HCT116 (cell line): Measurements from ENCODE around the gene RPIA. TPM values are rescaled to one million over a fixed set of nuclear protein-coding genes. Genes with fewer than 3 reads are reported as not detected.

Source experiments
- ATAC-seq: fragments of 200-7000 bp; cut with Tn5 transposase; 2 replicates; pipeline ENCODE4 v1.9.1; 2020; ENCODE audit warnings: mild to moderate bottlenecking, moderate library complexity
- BruUV-seq: library from RNA; stranded (reverse); fragments of 400-500 nt; replicated peaks from 2 replicates; lab custom pipeline; 2021; lab: Mats Ljungman, UMichigan
- CTCF ChIA-PET: fragments of 300-600 bp; sonication (Branson Sonifier 250); formaldehyde crosslinking; loops from one replicate; lab custom pipeline; 2021; ENCODE audit warnings: antibody characterized with exemption; lab: Charles Lee
- POLR2A ChIA-PET: fragments of 300-600, 350-600 bp; sonication (Branson Sonifier 250); formaldehyde crosslinking; loops from one replicate; lab custom pipeline; 2021; ENCODE audit warnings: antibody characterized with exemption; lab: Charles Lee
- RAD21 ChIA-PET, 2 experiments: fragments of 300-600 bp; sonication (Branson Sonifier 250); formaldehyde crosslinking; loops; one replicate each; lab custom pipeline; 2023; ENCODE audit warnings: low total read pairs in 2 of 2; ENCODE audit not compliant: uncharacterized antibody in 2 of 2, unreplicated experiment in 2 of 2, low non-redundant PET in 1 of 2; lab: Charles Lee
- DNase-seq: peaks from one replicate; pipeline ENCODE4 v3.0.0-alpha.2; 2010; ENCODE audit warnings: low read depth, low spot score
- H2AFZ ChIP-seq: fragments of 200-600 bp; shearing (Covaris generic), sonication (generic); 2 replicates; pipeline ENCODE4 v1.6.1; 2017; ENCODE audit warnings: low read depth, mixed run types, mixed read lengths, antibody characterized with exemption, low read length; ENCODE audit not compliant: poor library complexity, severe bottlenecking
- H3K27ac ChIP-seq: 2 replicates; pipeline ENCODE4 v1.5.1; 2012; ENCODE audit warnings: low read depth, low read length
- H3K27me3 ChIP-seq: fragments of 200-600 bp; sonication (generic); 2 replicates; pipeline ENCODE4 v1.6.1; 2016; ENCODE audit warnings: mixed run types, low read length, mixed read lengths; ENCODE audit not compliant: insufficient read depth
- H3K36me3 ChIP-seq, 2 experiments: fragments of 200-500 bp in 1 of 2; fragments of 200-600 bp in 1 of 2; sonication (Bioruptor generic) in 1 of 2; sonication (generic) in 1 of 2; 2 replicates each; pipeline versions ENCODE4 v1.5.1 to v1.6.1; 2014 to 2016; ENCODE audit warnings: low read length in 2 of 2, inconsistent platforms in 1 of 2, mixed read lengths in 1 of 2, mixed run types in 1 of 2; ENCODE audit not compliant: insufficient read depth in 2 of 2, control insufficient read depth in 1 of 2
- H3K4me1 ChIP-seq, 2 experiments: fragments of 200-600 bp in 1 of 2; sonication (generic) in 1 of 2; 2 replicates each; pipeline versions ENCODE4 v1.5.1 to v1.6.1; 2012 to 2017; ENCODE audit warnings: low read length in 2 of 2, inconsistent platforms in 1 of 2, mild to moderate bottlenecking in 1 of 2, mixed read lengths in 1 of 2, mixed run types in 1 of 2, moderate library complexity in 1 of 2; ENCODE audit not compliant: insufficient read depth in 2 of 2, control insufficient read depth in 1 of 2
- H3K4me2 ChIP-seq: fragments of 200-600 bp; sonication (generic); 2 replicates; pipeline ENCODE4 v1.6.1; 2017; ENCODE audit warnings: mixed run types, low read length, mixed read lengths
- H3K4me3 ChIP-seq, 2 experiments: fragments of 200-600 bp in 1 of 2; sonication (generic) in 1 of 2; replicated peaks in 1 of 2; 2 replicates each; pipeline ENCODE4 v1.5.1; 2011 to 2016; ENCODE audit warnings: low read length in 2 of 2, control low read depth in 1 of 2, low read depth in 1 of 2, mild to moderate bottlenecking in 1 of 2, mixed read lengths in 1 of 2, mixed run types in 1 of 2
- H3K79me2 ChIP-seq: fragments of 200-600 bp; sonication (generic); 2 replicates; pipeline ENCODE4 v1.6.1; 2017; ENCODE audit warnings: mild to moderate bottlenecking, mixed run types, low read length, moderate library complexity, mixed read lengths; ENCODE audit not compliant: insufficient read depth
- H3K9ac ChIP-seq: fragments of 200-600 bp; sonication (generic); 2 replicates; pipeline ENCODE4 v1.6.1; 2016; ENCODE audit warnings: low read length, mixed read lengths
- H3K9me2 ChIP-seq: fragments of 200-600 bp; sonication (generic), shearing (Covaris generic); 2 replicates; pipeline ENCODE4 v1.6.1; 2017; ENCODE audit warnings: mixed run types, mild to moderate bottlenecking, moderate library complexity; ENCODE audit not compliant: insufficient read depth
- H3K9me3 ChIP-seq, 2 experiments: fragments of 200-500 bp in 1 of 2; fragments of 200-600 bp in 1 of 2; sonication (Bioruptor generic) in 1 of 2; sonication (generic) in 1 of 2; 2 replicates each; pipeline ENCODE4 v1.6.1; 2014 to 2017; ENCODE audit warnings: low read length in 2 of 2, mixed read lengths in 2 of 2, inconsistent platforms in 1 of 2, low read depth in 1 of 2, mild to moderate bottlenecking in 1 of 2, mixed run types in 1 of 2, moderate library complexity in 1 of 2; ENCODE audit not compliant: control insufficient read depth in 1 of 2, insufficient read depth in 1 of 2
- H4K20me1 ChIP-seq: fragments of 200-600 bp; sonication (generic), shearing (Covaris generic); 2 replicates; pipeline ENCODE4 v1.6.1; 2017; ENCODE audit warnings: mixed run types, mild to moderate bottlenecking, moderate library complexity; ENCODE audit not compliant: insufficient read depth
- CBX3 ChIP-seq: IDR thresholded peaks from 2 replicates; pipeline ENCODE4 v1.6.1; 2012; ENCODE audit warnings: low read depth
- EZH2 ChIP-seq: fragments of 200-600 bp; sonication (generic); IDR thresholded peaks from 2 replicates; pipeline ENCODE4 v1.6.1; 2017; ENCODE audit warnings: antibody characterized with exemption, mixed run types
- REST ChIP-seq: IDR thresholded peaks from 2 replicates; pipeline ENCODE4 v1.6.1; 2012; ENCODE audit warnings: low read depth
- SIN3A ChIP-seq: IDR thresholded peaks from 2 replicates; pipeline ENCODE4 v1.6.1; 2012; ENCODE audit warnings: low read depth
- SP1 ChIP-seq: IDR thresholded peaks from 2 replicates; pipeline ENCODE4 v1.6.1; 2012; ENCODE audit warnings: low read depth
- TCF7L2 ChIP-seq: IDR thresholded peaks from 2 replicates; pipeline ENCODE4 v1.7.0; 2011; ENCODE audit warnings: borderline replicate concordance, inconsistent platforms; ENCODE audit not compliant: insufficient read depth, insufficient read length; ENCODE audit errors: extremely low read depth
- YY1 ChIP-seq: IDR thresholded peaks from 2 replicates; pipeline ENCODE4 v1.6.1; 2011; ENCODE audit warnings: low read length, low read depth, moderate library complexity, mild to moderate bottlenecking; ENCODE audit not compliant: insufficient replicate concordance; ENCODE audit errors: extremely low read depth
- intact Hi-C: fragments of 100-400 bp; cut with micrococcal nuclease; formaldehyde crosslinking; loops from 2 replicates; pipeline ENCODE4 v1.10.0; 2022
- total RNA-seq: library from RNA; stranded (reverse); gene quantifications from one replicate; pipeline ENCODE4 v1.2.1, GENCODE V29; 2021; ENCODE audit not compliant: unreplicated experiment
- TF ChIP-seq, protein P1 (sequence below), 3 experiments: fragments of 200-600 bp in 1 of 3; sonication (generic) in 1 of 3; IDR thresholded peaks in 2 of 3; conservative IDR thresholded peaks in 1 of 3; 2 replicates each; pipeline ENCODE4 v1.5.1; 2012 to 2017; ENCODE audit warnings: low read depth in 2 of 3, low read length in 2 of 3, antibody characterized with exemption in 1 of 3, borderline replicate concordance in 1 of 3, control low read depth in 1 of 3, mild to moderate bottlenecking in 1 of 3, mixed read lengths in 1 of 3, mixed run types in 1 of 3, moderate library complexity in 1 of 3; ENCODE audit not compliant: insufficient read depth in 1 of 3
- TF ChIP-seq, protein P2 (sequence below): IDR thresholded peaks from 2 replicates; pipeline ENCODE4 v1.6.1; 2012
- TF ChIP-seq, protein P3 (sequence below): IDR thresholded peaks from 2 replicates; pipeline ENCODE4 v1.6.1; 2011; ENCODE audit warnings: mild to moderate bottlenecking, low read length, moderate library complexity; ENCODE audit not compliant: insufficient replicate concordance; ENCODE audit errors: extremely low read depth

The RPIA gene
- total RNA-seq, 1 experiment from 2014 or later: 43.3 TPM

DNA sequence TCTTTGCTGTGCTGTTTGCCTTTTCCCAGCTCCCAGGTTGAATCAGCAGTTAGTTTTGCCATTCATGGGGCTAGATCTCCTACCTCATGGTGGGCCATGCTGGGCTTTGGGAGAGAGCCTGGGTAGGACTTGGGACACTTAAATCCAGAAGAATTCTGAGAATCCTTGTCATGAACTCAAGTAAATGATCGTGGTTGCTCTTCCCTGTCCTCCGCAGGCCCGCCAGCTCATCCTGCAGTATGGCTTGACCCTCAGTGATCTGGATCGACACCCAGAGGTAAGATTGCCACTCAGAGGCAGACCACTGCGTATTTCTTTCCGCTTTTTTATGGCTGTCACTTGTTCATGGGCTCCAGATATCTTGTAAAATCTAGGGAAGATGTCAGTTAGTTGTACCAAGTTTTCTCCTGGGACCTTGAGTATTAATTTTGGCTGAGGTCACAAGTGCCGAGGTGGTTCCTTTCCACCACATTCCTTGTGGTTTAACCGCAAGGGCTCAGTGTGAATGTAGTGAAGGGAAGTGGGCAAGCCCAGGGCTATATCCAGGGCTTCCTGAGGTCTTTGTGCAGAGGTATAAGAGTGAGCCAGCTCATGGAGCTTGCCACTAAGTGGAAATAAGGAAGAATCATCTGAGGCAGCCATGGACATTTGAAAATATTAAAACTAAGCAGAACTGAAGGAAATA, 37.7 kb downstream of the RPIA start:
- ChIA-PET POLR2A (no interaction called here), RAD21 (no interaction called here), CTCF (no interaction called here)
- Histone ChIP-seq H3K4me2 (no peak overlapping the region), H2AFZ (no peak overlapping the region), H3K79me2 (peaks cover 14% of the 10 kb centered on the region; the same call in 1 of the 2 replicates), H3K27ac (no peak overlapping the region), H3K4me1 (peaks cover 0 to 2% of the 10 kb centered on the region in 2 experiments; a peak in 1 of 4 replicates), H3K9me3 (no peaks in the 10 kb centered on the region), H3K4me3 (no peak overlapping the region), H4K20me1 (no peaks in the 10 kb centered on the region), H3K9me2 (no peaks in the 10 kb centered on the region), H3K9ac (no peak overlapping the region), H3K27me3 (no peaks in the 10 kb centered on the region), H3K36me3 (no peaks in the 10 kb centered on the region)
- intact Hi-C loops: no loop called here
- TF ChIP-seq, protein P1, sequence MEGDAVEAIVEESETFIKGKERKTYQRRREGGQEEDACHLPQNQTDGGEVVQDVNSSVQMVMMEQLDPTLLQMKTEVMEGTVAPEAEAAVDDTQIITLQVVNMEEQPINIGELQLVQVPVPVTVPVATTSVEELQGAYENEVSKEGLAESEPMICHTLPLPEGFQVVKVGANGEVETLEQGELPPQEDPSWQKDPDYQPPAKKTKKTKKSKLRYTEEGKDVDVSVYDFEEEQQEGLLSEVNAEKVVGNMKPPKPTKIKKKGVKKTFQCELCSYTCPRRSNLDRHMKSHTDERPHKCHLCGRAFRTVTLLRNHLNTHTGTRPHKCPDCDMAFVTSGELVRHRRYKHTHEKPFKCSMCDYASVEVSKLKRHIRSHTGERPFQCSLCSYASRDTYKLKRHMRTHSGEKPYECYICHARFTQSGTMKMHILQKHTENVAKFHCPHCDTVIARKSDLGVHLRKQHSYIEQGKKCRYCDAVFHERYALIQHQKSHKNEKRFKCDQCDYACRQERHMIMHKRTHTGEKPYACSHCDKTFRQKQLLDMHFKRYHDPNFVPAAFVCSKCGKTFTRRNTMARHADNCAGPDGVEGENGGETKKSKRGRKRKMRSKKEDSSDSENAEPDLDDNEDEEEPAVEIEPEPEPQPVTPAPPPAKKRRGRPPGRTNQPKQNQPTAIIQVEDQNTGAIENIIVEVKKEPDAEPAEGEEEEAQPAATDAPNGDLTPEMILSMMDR (IDR thresholded peaks at IDR 0.05 in 2 of 3, conservative IDR thresholded peaks at IDR 0.05 in 1 of 3; ENCODE audit: borderline replicate concordance in 1 of 3, insufficient read depth in 1 of 3, low read depth in 2 of 3, low read length in 2 of 3): no peak
- TF ChIP-seq SP1 (no peak), YY1 (no peak), EZH2 (no peak), CBX3 (no peak), SIN3A (no peak), TCF7L2 (no peak), REST (no peak)
- TF ChIP-seq, protein P2, sequence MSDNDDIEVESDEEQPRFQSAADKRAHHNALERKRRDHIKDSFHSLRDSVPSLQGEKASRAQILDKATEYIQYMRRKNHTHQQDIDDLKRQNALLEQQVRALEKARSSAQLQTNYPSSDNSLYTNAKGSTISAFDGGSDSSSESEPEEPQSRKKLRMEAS: no peak
- TF ChIP-seq, protein P3, sequence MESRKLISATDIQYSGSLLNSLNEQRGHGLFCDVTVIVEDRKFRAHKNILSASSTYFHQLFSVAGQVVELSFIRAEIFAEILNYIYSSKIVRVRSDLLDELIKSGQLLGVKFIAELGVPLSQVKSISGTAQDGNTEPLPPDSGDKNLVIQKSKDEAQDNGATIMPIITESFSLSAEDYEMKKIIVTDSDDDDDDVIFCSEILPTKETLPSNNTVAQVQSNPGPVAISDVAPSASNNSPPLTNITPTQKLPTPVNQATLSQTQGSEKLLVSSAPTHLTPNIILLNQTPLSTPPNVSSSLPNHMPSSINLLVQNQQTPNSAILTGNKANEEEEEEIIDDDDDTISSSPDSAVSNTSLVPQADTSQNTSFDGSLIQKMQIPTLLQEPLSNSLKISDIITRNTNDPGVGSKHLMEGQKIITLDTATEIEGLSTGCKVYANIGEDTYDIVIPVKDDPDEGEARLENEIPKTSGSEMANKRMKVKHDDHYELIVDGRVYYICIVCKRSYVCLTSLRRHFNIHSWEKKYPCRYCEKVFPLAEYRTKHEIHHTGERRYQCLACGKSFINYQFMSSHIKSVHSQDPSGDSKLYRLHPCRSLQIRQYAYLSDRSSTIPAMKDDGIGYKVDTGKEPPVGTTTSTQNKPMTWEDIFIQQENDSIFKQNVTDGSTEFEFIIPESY: no peak
- ATAC-seq (no peak; the same call in 1 of the 2 replicates), DNase-seq (no peak)
- BruUV-seq: no TSS peak
